GM18870 (cell line): ENCODE data around the gene NOTUM.

ENCODE experiments used
- ATAC-seq: cut with Tn5 transposase; IDR thresholded peaks from one replicate; pipeline ENCODE4 v1.9.1; 2021; ENCODE audit warnings: moderate library complexity; ENCODE audit not compliant: unreplicated experiment

Gene NOTUM

DNA sequence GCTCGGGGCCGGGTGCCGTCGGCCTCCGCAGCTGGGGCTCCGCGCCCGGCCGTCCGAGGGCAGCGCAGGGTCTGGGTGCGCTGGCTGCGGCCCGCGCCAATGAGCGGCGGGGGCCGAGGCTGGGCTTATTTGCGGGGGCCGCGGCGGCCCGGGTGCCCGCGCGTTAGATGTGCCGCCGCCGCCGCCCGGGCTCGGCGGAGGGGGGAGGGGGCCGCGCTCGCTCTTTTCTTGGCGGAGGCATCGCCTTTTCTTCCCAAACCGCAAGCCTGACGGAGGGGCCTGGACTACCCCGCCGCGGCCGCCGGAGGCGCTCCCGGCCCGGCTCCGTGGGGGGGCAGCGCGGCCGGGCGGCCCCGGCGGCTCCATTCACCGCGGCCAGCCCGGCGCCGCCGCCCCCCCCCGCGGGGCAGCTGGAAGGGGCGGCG is at the start of gene NOTUM:
Gene NOTUM, minus strand, starts transcription at position 101 of the 425 bp plus-strand sequence. CDS start 278 bp downstream, outside the sequence.
- ATAC-seq = no peak

DNA sequence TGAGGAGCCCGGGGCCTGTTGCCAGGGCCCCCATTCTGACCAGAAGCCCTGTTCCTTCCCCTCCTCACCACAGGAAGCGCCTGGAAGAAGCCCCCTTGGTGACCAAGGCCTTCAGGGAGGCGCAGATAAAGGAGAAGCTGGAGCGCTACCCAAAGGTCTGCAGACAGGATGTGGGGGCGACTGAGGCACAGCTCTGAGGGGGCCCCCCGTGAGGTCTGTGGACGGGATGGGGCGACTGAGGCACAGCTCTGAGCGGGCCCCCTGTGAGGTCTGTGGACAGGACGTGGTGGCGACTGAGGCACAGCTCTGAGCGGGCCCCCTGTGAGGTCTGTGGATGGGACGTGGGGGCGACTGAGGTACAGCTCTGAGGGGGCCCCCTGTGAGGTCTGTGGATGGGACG is 48.4 kb upstream of the NOTUM start:
- no peak for ATAC-seq

DNA sequence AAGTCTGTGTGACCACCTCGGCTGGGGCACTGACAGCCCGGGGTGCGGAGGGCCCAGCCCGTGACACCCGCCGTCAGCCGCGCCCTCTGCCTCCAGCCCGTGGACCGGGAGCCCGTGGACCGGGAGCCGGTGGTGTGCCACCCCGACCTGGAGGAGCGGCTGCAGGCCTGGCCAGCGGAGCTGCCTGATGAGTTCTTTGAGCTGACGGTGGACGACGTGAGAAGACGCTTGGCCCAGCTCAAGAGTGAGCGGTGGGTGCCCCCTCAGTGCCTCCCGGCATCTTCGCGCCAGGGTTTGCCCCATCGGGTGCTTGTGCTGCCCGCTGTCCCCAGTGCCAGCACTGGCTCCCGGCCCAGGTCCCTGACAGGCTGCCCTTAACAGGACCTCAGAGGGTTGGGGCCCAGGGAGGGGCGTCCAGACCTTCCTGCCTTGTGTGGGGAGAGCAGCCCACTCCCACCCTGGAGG is 48.0 kb upstream of the NOTUM start:
- no peak for ATAC-seq

DNA sequence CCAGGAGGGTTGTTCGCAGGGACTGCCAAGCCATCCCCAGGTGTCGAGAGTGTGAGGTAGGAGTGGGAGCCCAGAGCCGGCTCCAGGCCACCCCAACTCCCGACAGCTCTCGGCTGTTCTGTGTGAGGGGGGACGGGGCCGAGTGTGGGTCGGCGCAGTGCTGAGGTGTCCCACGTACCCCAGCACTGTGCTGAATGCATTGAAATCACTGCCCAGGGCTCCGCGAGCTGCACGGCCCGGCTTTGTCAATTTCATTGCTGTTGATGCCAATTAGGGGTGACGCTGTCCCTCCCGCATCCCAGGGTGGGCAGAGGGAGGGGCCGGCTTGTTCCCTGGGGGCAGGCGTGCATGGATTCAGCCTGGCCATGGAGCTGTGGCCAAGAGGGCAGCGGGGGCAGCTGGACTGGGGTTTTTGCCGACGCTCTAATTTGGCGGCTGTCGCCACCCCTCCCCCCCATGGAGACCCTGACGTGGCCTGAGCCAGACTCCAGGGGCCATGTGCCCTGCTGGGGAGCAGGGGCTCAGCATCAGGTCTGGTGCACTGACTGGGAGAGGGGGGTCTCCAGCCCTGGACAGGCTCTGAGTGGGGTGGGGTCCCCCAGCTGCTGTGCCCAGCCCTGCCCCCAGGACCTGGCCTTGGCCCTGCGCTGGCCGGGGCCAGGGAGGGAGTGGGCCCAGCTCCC is 47.4 kb upstream of the NOTUM start:
- ATAC-seq = no peak

DNA sequence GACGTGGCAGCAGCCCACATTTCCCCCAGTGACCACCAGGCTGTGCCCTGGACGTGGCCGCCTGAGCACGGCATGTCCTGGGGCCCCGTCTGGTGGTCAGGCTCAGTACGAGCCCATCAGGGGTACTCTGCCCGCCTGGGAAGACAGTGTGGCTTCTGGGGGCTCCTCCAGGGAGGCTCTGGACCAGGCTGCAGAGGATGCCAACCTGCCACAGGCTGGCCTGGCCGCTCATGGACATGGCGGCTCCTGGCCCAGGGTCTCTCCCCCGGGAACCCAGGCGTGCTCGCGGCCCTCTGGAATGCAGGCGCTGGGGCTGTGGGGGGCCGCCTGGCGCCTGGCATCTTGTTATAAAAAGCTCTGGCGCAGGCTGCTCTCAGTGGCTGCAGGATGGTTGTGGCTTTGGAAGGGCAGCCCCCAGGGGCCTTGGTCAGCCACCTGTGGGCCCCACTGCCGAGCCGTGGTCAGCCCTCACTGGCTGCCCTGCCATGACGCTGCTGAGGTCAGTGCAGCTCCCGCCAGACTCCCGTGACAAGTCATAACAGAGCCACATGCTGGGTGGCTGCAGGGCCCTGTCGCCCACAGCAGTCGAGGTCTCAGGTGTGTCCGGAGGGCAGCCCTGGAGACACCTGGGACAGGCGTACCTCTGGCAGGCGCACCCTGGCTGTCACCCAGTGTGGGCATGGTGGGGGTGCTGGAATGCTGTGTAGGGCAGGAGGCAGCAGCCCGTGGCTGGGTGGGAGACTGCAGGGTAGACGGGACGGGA is 46.7 kb upstream of the NOTUM start:
- ATAC-seq = no peak

DNA sequence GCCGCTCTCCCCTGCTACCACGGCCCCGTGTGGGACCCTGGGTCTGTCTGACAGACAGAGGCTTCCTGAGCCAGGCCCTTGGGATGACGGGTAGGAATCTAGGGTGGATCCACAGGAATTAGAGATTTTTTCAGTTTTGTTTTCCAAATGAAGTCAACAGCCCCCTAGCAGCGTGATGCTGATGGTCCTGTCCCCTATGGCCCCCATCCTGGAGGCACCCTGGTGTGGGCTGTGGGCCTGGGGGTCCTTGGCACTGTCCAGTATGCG is 46.2 kb upstream of the NOTUM start:
- no peak for ATAC-seq

- no peak for ATAC-seq
Observed at GRCh38 chr17:82006468-82007227, 45.7 kb upstream of the NOTUM start.

DNA sequence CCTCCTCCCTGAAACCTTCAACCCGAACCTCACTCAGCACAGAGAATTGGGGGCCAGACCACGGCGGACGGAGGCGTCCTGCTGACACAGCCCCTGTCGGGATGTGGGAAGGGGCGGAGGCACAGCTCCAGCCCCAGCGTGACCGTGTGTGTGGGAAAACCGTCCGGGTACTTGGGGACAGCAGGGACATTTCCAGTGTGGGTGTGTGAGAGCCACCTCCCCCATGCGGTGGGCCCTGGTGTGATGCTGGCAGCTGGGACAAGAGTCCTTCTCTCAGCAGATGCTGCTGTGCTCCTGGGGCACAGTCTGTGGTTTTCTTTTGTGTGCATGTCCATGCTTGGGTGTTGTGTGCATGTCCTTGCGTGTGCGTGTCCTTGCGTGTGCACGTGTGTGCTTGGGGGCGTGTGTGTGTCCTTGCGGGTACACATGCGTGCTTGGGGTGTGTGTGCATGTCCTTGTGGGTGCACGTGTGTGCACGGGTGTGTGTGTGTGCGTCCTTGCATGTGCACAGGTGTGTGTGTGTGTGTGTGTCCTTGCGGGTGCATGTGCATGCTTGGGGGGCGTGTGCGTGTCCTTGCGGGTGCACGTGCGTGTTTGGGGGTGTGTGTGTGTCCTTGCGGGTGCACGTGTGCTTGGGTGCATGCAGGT is 44.8 kb upstream of the NOTUM start:
- no peak for ATAC-seq

- no peak for ATAC-seq
Observed at GRCh38 chr17:82004517-82005455, 43.8 kb upstream of the NOTUM start.

DNA sequence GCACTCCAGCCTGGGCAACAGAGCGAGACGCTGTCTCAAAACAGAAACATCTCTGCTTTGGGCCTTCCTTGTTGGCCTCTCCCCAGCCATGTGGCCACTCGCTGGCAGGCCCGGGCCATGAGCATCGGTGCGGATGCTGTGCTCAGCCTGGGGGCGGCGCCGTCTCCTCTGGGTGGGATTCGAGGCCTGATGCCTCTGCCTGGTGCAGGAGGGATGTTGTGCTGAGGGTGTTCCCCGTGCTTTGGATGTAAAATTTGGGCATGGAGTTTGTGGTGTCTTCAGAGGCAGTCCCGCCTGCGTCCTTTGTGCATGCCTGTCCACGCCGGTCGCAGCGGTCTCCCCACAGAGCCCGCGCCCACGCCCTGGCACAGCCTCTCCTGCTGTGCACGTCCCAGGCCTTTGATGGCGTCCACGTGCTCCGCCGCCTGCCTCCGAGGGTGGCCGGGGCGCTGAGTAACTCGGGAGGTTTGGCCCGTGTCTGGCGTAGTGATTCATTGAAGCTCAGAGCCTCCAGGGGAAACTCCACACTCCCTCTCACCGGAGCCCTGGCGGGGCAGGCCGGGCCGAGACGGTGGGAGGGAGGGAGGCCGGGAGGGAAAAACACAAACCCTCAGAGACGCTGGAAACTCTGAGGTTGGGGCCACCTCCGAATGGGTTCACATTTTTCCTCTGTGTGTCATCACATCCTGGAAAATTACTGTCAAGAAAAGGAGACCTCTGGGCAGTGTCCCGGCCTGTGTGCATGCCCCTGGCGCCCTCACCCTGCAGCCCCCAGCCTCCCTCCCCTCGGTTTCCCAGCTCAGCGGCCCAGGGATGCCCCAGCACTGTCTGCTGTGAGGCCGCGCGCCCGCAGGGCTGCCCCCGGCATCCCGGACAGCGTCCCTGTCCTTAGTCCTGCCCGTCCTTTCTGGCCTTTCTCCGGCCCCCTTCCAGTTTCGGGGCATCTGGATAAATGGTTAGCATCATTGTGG is 42.7 kb upstream of the NOTUM start:
- ATAC-seq = no peak

- no peak for ATAC-seq
Observed at GRCh38 chr17:82001571-82002056, 40.6 kb upstream of the NOTUM start.

DNA sequence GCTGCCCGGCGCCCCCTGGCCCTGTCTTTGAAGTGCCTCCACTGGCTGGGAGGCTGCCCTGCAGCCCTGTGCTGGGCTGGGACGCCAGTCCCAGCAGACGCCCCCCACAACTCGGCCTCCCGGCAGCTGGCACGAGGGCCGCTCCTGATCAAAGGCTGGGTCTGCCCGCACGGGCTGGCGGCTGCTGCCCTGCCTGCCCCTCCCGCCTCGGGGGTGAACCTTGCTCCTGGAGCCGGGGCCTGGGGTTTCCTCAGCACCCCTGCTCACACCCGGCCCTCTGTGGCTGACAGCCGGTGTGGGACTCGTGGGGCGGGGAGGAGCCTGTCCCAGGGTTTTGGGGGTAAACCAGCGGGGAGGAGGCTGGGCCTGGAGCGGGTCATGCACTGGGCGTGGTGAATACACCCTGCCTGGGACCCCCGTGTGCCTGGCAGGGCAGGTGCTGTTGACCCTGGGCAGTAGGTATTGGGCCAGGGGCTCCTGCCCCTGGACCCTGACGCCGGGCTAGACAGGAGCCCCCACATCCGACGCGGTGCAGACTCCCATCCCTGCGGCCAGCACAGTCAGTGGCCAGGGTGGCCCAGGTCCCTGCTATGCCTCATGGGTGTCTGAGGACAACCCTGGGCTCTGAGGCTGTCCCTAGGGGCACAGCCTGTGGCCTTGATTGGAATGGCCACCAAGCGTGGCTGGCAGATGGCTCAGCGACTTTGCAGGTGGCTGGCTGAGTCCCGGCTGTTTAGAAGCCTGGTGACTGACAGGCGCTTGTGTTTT is 40.0 kb upstream of the NOTUM start:
- ATAC-seq = no peak

DNA sequence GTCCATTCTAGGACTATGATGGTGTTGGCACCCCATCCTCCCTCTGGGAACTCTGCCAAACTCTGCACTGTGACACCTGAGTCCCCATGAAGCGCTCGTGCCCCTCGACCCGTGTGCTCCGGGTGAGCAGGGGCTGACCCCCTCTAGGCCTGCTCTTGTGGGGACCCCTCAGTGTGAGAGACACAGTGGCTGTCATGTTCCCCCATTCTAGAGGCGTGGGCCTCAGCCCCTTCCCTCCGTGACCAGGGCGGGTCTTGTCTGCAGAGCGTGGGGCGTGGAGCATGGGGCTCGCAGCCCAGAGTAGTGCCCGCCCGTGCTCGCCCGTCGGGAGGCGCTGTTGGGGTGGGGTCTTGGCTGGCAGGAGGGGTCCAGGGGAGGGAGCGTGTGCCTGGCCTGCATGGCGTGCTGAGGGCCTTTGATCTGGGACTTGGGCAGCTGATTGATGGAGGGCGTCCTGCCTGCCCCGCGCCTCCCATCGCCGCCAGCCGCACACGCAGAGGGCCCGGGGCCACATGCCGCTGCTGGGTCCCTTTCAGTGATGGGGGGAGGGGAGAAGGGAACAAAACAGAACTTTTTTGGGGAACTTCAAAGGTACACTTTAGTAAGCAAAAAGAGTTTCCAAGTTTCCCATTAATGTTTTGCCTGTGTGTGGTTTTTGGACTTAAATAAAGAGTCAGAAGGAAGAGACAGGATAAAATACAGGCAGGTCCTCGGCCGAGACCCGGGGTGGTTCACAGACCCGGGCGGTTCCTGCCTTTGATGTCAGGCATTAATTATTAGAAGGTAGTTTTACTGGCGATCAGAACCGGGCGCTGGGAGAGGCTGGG is 39.2 kb upstream of the NOTUM start:
- ATAC-seq = no peak

GRCh38 chr17:81999587-81999975 is 38.6 kb upstream of the NOTUM start:
- no peak for ATAC-seq

- ATAC-seq = no peak
Observed at GRCh38 chr17:81998691-81999438, 37.9 kb upstream of the NOTUM start.

- no peak for ATAC-seq
Observed at GRCh38 chr17:81998212-81998611, 37.2 kb upstream of the NOTUM start.
